ENCODE data around the gene RIMS4. TPM values are rescaled to one million over a fixed set of nuclear protein-coding genes. Genes with fewer than 3 reads are reported as not detected.

The RIMS4 gene
- total RNA-seq, 1 donor from 2014 or later = 6.1 TPM

GRCh38 chr20:44776980-44777379, 33.4 kb downstream of the RIMS4 start:
- no peaks in the 10 kb centered on the region for H3K36me3 Mint-ChIP-seq (ENCODE audit: low read depth)
- TF ChIP-seq CTCF (conservative IDR thresholded peaks at IDR 0.05) = no peak
- no peak overlapping the region for H3K27ac Mint-ChIP-seq (ENCODE audit: unreplicated experiment)
- peaks cover 22% of the 10 kb centered on the region for H3K27me3 Mint-ChIP-seq (ENCODE audit: low read depth)
- H3K9me3 Mint-ChIP-seq = no peaks in the 10 kb centered on the region
- peak; percentile 41 for DNase-seq (ENCODE audit: low read depth, low spot score)
- H3K4me3 Mint-ChIP-seq = no peak overlapping the region
- H3K4me1 Mint-ChIP-seq = no peaks in the 10 kb centered on the region

GRCh38 chr20:44773070-44773829, 37.1 kb downstream of the RIMS4 start:
- Mint-ChIP-seq H3K27me3 (ENCODE audit: low read depth) (peaks cover 20% of the 10 kb centered on the region), H3K4me1 (no peaks in the 10 kb centered on the region), H3K36me3 (ENCODE audit: low read depth) (no peaks in the 10 kb centered on the region), H3K4me3 (no peak overlapping the region), H3K27ac (ENCODE audit: unreplicated experiment) (no peak overlapping the region), H3K9me3 (no peaks in the 10 kb centered on the region)
- no peak for TF ChIP-seq CTCF (conservative IDR thresholded peaks at IDR 0.05)
- DNase-seq (ENCODE audit: low read depth, low spot score) = no peak

GRCh38 chr20:44772636-44773035, 37.7 kb downstream of the RIMS4 start:
- TF ChIP-seq CTCF (conservative IDR thresholded peaks at IDR 0.05) = no peak
- H3K9me3 Mint-ChIP-seq = no peaks in the 10 kb centered on the region
- no peak overlapping the region for H3K4me3 Mint-ChIP-seq
- no peak overlapping the region for H3K27ac Mint-ChIP-seq (ENCODE audit: unreplicated experiment)
- DNase-seq (ENCODE audit: low read depth, low spot score) = no peak
- no peaks in the 10 kb centered on the region for H3K4me1 Mint-ChIP-seq
- H3K27me3 Mint-ChIP-seq (ENCODE audit: low read depth) = peaks cover 20% of the 10 kb centered on the region
- H3K36me3 Mint-ChIP-seq (ENCODE audit: low read depth) = no peaks in the 10 kb centered on the region

- Mint-ChIP-seq H3K27me3 (ENCODE audit: low read depth) (peaks cover 20% of the 10 kb centered on the region), H3K9me3 (no peaks in the 10 kb centered on the region), H3K4me1 (no peaks in the 10 kb centered on the region), H3K27ac (ENCODE audit: unreplicated experiment) (no peak overlapping the region), H3K4me3 (no peak overlapping the region), H3K36me3 (ENCODE audit: low read depth) (no peaks in the 10 kb centered on the region)
- TF ChIP-seq CTCF (conservative IDR thresholded peaks at IDR 0.05) = no peak
- DNase-seq (ENCODE audit: low read depth, low spot score) = no peak
Observed at GRCh38 chr20:44771172-44771535, 39.2 kb downstream of the RIMS4 start.

GRCh38 chr20:44770484-44771171, 39.7 kb downstream of the RIMS4 start:
- DNase-seq (ENCODE audit: low read depth, low spot score) = no peak
- Mint-ChIP-seq H3K4me1 (peaks cover 2% of the 10 kb centered on the region), H3K27me3 (ENCODE audit: low read depth) (peaks cover 23% of the 10 kb centered on the region), H3K27ac (ENCODE audit: unreplicated experiment) (no peak overlapping the region), H3K4me3 (no peak overlapping the region), H3K36me3 (ENCODE audit: low read depth) (no peaks in the 10 kb centered on the region), H3K9me3 (no peaks in the 10 kb centered on the region)
- no peak for TF ChIP-seq CTCF (conservative IDR thresholded peaks at IDR 0.05)

Measured in neural crest cell (in vitro differentiated cells).